ENCODE data around the gene PTPA.

DNA sequence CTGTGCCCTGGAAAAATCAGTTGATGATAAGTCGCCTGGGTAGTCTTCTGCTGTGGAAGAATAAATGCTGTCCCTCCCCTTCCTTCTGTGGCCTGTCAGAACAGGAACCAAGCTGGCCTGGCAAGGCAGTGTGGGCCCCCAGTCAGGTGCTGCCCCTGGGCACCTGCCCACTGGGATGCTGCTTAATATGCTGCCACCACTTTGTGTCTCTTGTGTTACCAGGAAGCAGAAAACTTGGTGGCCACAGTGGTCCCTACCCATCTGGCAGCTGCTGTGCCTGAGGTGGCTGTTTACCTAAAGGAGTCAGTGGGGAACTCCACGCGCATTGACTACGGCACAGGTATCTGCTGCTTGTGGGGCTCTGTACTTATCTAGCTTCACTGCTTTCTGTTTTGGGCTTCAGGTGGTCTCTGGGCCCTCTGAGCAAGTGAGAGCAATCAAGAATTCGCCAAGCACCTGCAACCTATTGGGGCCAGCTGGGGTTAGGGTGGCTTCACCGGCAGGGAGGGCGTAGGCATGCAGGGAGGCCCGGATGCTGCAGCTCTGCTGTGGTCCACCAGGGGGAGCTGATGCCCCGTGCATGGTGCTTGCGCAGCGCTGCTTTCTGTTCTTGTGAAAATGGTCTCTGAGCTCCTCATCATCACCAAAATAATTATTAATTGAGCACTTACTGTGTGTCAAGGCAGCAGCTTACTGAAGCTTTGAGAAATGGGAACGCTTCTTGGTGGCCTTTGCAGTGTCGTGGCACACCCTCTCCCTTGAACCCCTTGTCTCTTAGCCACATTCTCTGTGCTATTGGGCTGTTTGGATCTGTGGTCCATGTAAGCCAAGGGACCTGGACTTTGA, 20.3 kb downstream of the PTPA start:
- no peak for TF ChIP-seq POLR2A (IDR thresholded peaks at IDR 0.05; ENCODE audit: extremely low read depth, insufficient read length)
- TF ChIP-seq, protein P1, sequence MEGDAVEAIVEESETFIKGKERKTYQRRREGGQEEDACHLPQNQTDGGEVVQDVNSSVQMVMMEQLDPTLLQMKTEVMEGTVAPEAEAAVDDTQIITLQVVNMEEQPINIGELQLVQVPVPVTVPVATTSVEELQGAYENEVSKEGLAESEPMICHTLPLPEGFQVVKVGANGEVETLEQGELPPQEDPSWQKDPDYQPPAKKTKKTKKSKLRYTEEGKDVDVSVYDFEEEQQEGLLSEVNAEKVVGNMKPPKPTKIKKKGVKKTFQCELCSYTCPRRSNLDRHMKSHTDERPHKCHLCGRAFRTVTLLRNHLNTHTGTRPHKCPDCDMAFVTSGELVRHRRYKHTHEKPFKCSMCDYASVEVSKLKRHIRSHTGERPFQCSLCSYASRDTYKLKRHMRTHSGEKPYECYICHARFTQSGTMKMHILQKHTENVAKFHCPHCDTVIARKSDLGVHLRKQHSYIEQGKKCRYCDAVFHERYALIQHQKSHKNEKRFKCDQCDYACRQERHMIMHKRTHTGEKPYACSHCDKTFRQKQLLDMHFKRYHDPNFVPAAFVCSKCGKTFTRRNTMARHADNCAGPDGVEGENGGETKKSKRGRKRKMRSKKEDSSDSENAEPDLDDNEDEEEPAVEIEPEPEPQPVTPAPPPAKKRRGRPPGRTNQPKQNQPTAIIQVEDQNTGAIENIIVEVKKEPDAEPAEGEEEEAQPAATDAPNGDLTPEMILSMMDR (IDR thresholded peaks at IDR 0.05; ENCODE audit: low read depth, low read length), result peak; percentile 98
- TF ChIP-seq MYC (IDR thresholded peaks at IDR 0.05; ENCODE audit: low read depth, low read length), result no peak
